Ecto neural progenitor cell (in vitro differentiated cells): Measurements from ENCODE around the gene MBD3L2.
A peak's percentile ranks its signal among the peaks of the same experiment; 100 is the strongest.

Source experiments
- DNase-seq: peaks from one replicate; pipeline ENCODE4 v3.0.0-alpha.2; 2018; ENCODE audit warnings: low spot score

Gene MBD3L2

DNA sequence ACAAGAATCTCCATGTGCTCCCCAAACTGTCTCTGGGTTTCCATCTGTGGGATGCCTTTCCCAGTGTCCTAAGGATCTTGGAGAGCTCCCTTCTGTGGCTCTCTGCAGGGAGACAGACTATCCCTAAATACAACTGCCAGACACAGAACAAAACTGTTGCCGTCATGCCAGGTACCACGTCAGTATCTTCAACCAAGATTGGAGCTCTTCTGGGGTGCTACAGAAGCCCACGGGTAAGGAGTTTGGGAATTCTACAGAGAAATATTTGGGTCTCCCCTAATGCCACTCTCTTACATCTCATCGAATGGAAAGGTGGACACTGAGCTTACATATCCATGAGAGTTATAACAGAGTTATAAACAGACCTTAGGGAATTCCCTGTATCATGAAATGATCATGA is 14.2 kb downstream of the MBD3L2 start:
- DNase-seq = no peak

DNA sequence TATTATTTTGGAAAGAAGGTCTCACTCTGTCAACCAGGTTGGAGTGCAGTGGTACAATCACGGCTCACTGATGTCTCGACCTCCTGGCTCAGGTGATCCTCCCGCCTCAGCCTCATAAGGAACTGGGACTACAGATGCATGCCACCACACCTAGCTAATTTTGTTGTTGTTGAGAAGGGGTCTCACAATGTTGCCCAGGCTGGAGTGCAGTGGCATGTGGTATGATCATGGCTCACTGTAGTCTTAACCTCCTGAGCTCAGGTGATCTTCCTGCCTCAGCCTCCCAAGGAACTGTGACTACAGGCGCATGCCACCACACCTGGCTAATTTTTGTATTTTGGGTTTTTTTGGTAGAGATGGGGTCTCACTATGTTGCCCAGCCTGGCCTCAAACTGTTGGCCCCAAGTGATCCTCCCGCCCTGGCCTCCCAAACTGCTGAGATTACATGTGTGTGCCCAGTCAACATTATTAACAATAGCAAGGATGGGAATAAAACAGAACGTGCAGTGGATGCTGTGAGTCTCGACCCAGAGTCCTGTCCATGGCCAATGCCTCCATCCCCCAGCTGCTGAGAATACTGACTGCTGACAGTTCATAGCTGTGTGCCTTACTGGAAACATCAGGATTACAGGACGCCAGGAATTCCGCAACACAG is 14.8 kb downstream of the MBD3L2 start:
- no peak for DNase-seq

- peak; percentile 46 for DNase-seq
Observed at GRCh38 chr19:7067122-7067521, 18.0 kb downstream of the MBD3L2 start.

- no peak for DNase-seq
Observed at GRCh38 chr19:7067716-7068115, 18.6 kb downstream of the MBD3L2 start.

DNA sequence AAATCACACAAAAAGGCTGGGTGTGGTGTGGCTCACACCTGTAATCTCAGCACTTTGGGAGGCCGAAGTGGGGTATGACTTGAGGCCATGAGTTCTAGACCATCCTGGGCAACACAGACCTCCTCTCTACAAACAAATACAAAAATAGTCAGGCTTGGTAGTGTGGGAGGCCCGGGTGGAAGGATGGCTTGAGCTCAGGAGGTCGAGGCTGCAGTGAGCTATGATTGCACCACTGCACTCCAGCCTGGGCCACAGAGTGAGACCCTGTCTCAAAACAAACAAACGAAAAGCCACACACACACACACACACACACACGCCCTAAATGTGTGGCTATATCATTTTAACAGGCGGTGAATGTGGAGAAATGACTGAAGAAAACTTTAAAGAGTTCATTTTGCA is 19.5 kb downstream of the MBD3L2 start:
- peak; percentile 19 for DNase-seq

- DNase-seq = peak; percentile 97
Observed at GRCh38 chr19:7069042-7069903, 20.2 kb downstream of the MBD3L2 start, which contains the start of gene ZNF557. TSS of gene ZNF557 (plus strand) at chr19:7069703. CDS start at chr19:7075075, 5,372 bp downstream.

- no peak for DNase-seq
Observed at GRCh38 chr19:7069904-7070226, 20.7 kb downstream of the MBD3L2 start.

DNA sequence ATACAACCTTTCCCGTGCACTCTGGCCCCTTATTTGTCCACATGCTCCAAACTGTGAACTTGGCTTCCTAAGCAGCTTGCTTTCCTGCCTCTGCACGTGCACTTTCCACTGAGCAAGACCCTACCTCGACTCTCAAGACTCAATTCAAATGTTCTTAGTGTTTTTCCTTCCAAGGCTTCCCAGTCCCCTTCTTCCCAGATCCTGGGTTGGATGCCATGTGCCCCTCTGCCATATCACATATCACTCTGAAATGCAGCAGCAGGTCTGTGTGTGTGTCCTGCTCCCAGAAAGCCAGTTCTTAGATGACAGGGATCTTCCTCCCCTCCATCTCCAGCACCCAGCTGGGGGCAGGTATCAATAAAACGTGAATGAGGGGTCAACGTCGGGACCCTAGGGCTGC is 23.4 kb downstream of the MBD3L2 start:
- peak; percentile 15 for DNase-seq

- no peak for DNase-seq
Observed at GRCh38 chr19:7074705-7075282, 25.7 kb downstream of the MBD3L2 start.

DNA sequence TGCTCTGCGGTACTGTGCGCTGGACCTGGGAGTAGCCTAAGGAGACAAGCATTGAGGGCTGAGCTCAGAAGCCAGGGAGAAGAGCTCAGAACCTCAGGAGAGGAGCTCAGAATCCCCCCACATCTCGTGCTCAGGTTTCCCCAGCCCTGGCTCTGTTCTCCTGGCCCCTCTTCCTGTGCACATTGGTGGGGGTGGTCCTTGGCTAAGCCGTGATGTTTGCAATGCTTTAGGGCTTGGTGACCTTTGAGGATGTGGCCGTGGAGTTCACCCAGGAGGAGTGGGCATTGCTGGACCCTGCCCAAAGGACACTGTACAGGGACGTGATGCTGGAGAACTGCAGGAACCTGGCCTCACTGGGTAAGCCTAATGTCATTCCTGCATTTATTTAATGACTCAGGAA is 27.0 kb downstream of the MBD3L2 start:
- no peak for DNase-seq

DNA sequence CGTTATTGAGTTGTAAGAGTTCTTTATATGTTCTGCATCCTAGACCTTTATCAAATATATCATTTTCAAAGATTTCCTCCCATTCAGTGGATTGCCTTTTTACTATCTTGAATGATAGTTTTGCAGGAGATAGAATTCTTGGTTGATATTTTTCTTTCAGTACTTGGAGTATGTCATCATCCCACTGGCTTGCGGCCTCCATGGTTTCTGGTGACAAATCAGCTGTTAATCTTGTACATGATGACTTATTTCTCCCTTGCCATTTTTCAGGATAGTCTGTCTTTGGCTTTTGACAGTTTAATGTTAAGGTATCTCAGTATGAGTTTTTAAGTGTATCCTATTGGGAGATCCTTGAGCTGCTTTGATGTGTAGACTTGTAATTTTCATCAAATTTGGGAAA is 28.9 kb downstream of the MBD3L2 start:
- DNase-seq = no peak

DNA sequence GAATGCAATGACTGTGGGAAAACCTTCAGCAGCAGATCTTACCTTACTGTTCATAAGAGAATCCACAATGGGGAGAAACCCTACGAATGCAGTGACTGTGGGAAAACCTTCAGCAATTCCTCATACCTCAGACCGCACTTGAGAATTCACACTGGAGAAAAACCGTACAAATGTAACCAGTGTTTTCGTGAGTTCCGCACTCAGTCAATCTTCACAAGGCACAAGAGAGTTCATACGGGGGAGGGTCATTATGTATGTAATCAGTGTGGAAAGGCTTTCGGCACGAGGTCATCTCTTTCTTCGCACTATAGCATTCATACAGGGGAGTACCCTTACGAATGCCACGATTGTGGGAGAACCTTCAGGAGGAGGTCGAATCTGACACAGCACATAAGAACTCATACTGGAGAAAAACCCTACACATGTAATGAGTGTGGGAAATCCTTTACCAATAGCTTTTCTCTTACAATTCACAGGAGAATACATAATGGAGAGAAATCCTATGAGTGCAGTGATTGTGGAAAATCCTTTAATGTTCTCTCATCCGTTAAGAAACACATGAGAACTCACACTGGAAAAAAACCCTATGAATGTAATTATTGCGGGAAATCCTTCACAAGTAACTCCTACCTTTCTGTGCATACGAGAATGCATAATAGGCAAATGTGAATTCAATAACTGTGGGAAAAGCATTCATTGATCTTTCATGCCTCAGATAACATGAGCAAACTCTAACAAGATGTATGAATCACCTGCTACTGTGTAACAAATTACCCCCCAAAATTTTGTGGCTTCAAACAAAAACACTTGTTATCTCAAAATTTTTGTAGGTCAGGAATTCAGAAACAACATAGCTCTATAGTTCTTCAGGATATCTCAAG is 34.2 kb downstream of the MBD3L2 start:
- no peak for DNase-seq

DNA sequence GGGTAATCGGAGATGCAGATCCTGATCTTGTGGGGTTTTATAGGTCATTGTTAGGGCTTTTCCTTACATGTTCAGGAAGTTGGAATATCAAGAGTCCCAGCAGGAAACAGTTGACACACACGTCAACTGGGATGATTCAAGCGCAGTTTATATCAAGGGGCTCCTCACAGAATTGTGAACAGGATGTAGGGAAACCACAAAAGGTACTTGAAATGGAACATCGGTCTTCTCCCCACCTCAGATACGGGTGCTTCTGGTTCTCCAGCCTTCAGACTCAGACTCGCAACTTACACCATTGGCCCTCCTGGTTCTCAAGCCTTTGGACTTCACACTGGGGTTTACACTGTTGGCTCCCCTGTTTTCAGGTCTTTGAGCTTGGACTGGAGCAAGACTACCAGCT is 39.9 kb downstream of the MBD3L2 start:
- no peak for DNase-seq

DNA sequence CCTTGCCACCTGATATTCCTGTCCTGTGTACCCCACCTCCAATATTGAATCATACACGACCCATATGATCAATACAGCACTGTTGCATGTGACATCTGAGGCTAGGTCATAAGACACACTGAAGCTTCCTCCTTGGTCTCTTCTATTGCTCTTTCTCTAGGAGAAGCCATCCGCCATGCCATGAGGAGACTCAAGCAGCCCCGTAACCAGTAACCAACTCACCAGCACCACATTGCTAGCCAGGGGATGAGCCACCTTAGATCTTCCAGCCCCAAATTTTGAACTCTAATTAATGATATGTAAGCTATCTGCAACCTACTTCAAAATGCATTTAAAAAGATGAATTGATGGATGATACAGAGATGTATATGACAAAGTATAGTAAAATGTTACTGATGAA is 49.0 kb downstream of the MBD3L2 start:
- DNase-seq = no peak

DNA sequence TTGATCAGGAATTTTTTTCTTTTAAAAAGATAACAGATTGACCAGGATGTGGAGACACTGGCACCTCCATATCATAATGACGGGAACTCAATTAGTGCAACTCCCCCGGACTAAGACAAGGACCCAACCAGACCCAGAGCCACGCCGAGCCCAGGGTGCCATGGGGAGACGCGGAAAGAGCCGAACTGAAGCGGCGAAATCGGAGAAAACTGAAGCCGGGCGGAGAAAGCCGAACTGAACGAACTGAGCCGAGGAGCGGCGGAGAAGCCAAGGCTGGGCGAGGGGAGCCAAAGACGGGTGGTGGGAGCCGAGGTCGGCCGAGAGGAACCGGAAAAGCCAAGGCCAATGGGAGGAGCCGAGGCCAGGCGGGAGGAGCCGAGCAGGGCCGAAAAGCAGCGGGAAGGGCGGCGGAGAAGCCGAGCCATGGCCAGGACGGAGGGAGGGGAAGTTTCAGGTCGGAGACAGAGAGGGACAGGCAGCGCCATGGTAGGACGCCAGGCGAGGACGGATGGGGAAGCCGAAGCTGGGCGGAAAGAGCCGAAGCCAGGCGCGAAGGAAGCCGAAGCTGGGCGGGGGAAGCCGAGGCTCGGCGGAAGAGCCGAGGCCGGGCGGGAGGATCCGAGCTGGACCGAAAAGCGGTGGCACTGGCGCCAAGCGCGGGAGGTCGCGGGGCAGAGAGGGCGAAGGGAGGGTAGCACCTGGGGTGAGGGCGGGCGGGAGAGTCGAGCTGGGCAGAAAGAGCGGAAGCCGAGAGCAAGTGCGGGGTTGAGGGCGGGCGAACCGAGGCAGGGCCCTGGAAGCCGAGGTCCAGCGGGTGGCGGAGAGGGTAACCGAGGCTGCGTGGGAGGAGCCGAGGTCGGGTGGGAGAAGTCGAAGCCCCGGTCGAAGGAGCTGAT is 49.8 kb downstream of the MBD3L2 start:
- DNase-seq = peak; percentile 95

DNA sequence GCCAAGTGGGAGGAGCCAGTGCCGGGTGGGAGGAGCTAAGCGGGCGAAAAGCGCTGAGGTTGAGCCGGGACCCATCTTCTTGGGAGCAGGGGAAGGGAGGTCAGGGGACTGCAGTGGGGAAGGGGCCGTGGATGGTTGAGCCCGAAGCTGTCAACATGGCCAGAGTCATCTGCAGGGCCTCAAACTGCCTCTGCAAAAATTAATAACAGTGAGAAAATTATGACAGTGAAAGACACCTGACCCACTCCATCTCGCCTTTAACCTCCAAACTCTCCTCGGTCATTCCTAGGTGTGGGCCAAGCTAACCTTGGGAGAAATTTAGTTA is 50.4 kb downstream of the MBD3L2 start:
- no peak for DNase-seq
